Measurements from ENCODE around the gene RACGAP1.
"Not testable (repeated sequence)": the region's sequence is repeated elsewhere in the genome, so short reads cannot be mapped to it uniquely, and the experiment has no call there.

- TF ChIP-seq, protein P1, sequence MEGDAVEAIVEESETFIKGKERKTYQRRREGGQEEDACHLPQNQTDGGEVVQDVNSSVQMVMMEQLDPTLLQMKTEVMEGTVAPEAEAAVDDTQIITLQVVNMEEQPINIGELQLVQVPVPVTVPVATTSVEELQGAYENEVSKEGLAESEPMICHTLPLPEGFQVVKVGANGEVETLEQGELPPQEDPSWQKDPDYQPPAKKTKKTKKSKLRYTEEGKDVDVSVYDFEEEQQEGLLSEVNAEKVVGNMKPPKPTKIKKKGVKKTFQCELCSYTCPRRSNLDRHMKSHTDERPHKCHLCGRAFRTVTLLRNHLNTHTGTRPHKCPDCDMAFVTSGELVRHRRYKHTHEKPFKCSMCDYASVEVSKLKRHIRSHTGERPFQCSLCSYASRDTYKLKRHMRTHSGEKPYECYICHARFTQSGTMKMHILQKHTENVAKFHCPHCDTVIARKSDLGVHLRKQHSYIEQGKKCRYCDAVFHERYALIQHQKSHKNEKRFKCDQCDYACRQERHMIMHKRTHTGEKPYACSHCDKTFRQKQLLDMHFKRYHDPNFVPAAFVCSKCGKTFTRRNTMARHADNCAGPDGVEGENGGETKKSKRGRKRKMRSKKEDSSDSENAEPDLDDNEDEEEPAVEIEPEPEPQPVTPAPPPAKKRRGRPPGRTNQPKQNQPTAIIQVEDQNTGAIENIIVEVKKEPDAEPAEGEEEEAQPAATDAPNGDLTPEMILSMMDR (IDR thresholded peaks at IDR 0.05): not testable (repeated sequence)
- TF ChIP-seq POLR2A, EP300 (IDR thresholded peaks at IDR 0.05): not testable (repeated sequence)
Measured at GRCh38 chr12:50030449-50030848, 5.2 kb upstream of the RACGAP1 start.
